NCI-H2029 (cell line): ENCODE results near the gene MED25.
"Not testable (repeated sequence)": the region's sequence is repeated elsewhere in the genome, so short reads cannot be mapped to it uniquely, and the experiment has no call there.

Source experiments
- DNase-seq: peaks from one replicate; lab custom pipeline; 2025; lab: John Stamatoyannopoulos, UW

MED25 gene

GRCh38 chr19:49816590-49816989 is 1.5 kb upstream of the MED25 start:
- no peak for DNase-seq

- DNase-seq = no peak
Measured at GRCh38 chr19:49818649-49819370, 721 bp downstream of the MED25 start.

- DNase-seq = not testable (repeated sequence)
Measured at GRCh38 chr19:49819452-49820115, 1.5 kb downstream of the MED25 start.

GRCh38 chr19:49820125-49820524 is 2.0 kb downstream of the MED25 start:
- peak; percentile 75 for DNase-seq

GRCh38 chr19:49823472-49823871 is 5.4 kb downstream of the MED25 start:
- DNase-seq = peak; percentile 92

- DNase-seq = no peak
Measured at GRCh38 chr19:49824662-49825061, 6.6 kb downstream of the MED25 start.

- no peak for DNase-seq
Measured at GRCh38 chr19:49827034-49827433, 8.9 kb downstream of the MED25 start.

- DNase-seq = no peak
Measured at GRCh38 chr19:49829200-49829599, 11.1 kb downstream of the MED25 start.

- no peak for DNase-seq
Measured at GRCh38 chr19:49829721-49830120, 11.6 kb downstream of the MED25 start.

GRCh38 chr19:49830766-49831165 is 12.7 kb downstream of the MED25 start:
- DNase-seq = no peak

- DNase-seq = no peak
Measured at GRCh38 chr19:49831592-49831991, 13.5 kb downstream of the MED25 start.

- DNase-seq = no peak
Measured at GRCh38 chr19:49832556-49832955, 14.5 kb downstream of the MED25 start.

- no peak for DNase-seq
Measured at GRCh38 chr19:49833599-49833998, 15.5 kb downstream of the MED25 start.

GRCh38 chr19:49835562-49835961 is 17.5 kb downstream of the MED25 start:
- no peak for DNase-seq

GRCh38 chr19:49836176-49837008 is 18.3 kb downstream of the MED25 start:
- no peak for DNase-seq

GRCh38 chr19:49837009-49837310 is 18.9 kb downstream of the MED25 start:
- no peak for DNase-seq

GRCh38 chr19:49837425-49837824 is 19.3 kb downstream of the MED25 start:
- DNase-seq = no peak

- DNase-seq = no peak
Measured at GRCh38 chr19:49838885-49839588, 20.9 kb downstream of the MED25 start.

GRCh38 chr19:49839713-49840112 is 21.6 kb downstream of the MED25 start:
- DNase-seq = no peak

- DNase-seq = no peak
Measured at GRCh38 chr19:49840321-49840720, 22.2 kb downstream of the MED25 start.

- DNase-seq = no peak
Measured at GRCh38 chr19:49840736-49841249, 22.7 kb downstream of the MED25 start.

GRCh38 chr19:49843265-49843664 is 25.2 kb downstream of the MED25 start:
- DNase-seq = no peak
